ENCODE results near the gene NKX6-2.
"Not testable (repeated sequence)": the region's sequence is repeated elsewhere in the genome, so short reads cannot be mapped to it uniquely, and the experiment has no call there.

NKX6-2 gene

GRCh38 chr10:132752378-132752777, 33.6 kb downstream of the NKX6-2 start:
- DNase-seq: no peak

GRCh38 chr10:132750936-132751335, 35.0 kb downstream of the NKX6-2 start:
- DNase-seq: no peak

DNA sequence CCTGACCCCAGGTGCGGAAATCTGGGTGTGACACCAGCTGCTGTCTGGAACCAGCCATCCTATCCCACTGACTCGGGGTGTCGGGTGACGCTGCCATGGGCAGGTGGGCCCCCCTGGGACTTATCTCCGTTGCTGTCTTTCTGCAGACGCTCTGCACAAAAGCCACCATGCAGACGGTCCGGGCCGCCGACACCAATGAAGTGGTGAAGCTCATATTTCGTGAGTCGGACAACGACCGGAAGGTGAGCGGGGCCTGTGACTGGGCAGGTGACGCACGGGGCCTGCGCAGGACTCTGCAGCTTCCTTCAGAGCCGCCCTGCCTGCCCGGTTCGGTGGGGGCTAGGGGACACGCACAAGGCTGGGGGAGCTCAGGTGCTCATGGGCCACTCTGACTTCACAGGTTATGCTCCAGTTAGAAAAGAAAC, 36.6 kb downstream of the NKX6-2 start:
- DNase-seq: no peak

DNA sequence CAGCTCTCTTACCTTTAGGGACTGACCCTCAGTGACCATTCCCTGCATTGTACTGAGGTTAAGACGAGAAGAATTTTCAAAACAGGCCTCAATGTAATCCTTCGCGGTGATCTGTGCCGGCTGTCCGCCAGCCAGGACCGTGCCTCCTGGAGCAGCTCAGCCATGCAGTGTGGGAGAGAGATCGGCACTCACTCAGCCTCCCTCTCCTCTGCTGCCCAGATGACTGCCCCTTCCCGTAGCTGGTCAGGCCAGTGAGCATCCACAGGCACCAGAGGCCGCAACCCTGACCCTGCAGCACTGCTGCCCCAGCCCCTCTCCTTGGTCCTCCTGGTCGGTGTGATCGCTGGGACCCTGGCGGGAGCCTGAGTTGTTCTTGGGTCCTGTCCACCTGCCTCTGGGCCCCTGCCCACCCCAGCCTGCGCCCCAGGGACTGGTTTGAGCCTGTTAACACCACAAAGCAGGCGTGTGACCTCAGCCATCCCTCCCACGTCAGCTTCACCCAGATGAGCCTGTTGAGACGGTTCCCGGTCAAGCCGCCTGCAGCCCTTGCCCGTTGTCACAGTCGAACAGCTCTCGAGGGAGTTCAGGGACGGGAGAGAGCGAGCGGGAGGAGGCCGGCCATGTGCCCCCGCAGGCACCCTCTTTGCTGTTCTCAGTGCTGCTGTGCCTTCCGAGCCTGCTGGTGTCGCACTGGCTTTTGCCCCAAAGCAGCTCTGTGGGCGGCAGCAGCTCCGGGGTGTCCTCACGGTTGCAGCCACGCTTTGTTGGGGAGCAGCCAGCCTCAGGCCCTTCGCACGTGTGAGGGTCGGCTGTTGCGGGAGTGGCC, 37.2 kb downstream of the NKX6-2 start:
- DNase-seq: no peak

GRCh38 chr10:132748135-132748534, 37.8 kb downstream of the NKX6-2 start:
- no peak for DNase-seq

GRCh38 chr10:132746801-132747625, 38.9 kb downstream of the NKX6-2 start:
- DNase-seq: no peak

- DNase-seq: no peak
Observed at GRCh38 chr10:132746386-132746785, 39.6 kb downstream of the NKX6-2 start.

- no peak for DNase-seq
Observed at GRCh38 chr10:132745971-132746370, 40.0 kb downstream of the NKX6-2 start.

DNA sequence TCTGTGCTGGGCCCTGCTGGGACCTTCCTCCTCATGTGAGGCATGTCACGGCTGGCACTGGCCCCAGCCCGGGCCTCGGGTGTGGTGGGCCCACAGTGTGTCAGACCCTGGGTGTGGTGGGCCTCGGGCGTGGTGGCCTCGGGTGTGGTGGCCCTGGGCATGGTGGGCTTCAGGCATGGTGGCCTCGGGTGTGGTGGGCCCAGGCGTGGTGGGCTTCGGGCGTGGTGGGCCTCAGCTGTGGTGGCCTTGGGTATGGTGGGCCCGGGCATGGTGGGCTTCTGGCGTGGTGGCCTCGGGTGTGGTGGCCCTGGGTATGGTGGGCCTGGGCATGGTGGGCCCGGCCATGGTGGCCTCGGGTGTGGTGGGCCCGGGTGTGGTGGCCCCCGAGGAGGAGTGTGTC, 40.4 kb downstream of the NKX6-2 start:
- DNase-seq: no peak

GRCh38 chr10:132744839-132745238, 41.1 kb downstream of the NKX6-2 start:
- DNase-seq: no peak

- no peak for DNase-seq
Observed at GRCh38 chr10:132743925-132744490, 41.9 kb downstream of the NKX6-2 start.

- not testable (repeated sequence) for DNase-seq
Observed at GRCh38 chr10:132743196-132743924, 42.6 kb downstream of the NKX6-2 start.

GRCh38 chr10:132742837-132743194, 43.1 kb downstream of the NKX6-2 start:
- DNase-seq: no peak

DNA sequence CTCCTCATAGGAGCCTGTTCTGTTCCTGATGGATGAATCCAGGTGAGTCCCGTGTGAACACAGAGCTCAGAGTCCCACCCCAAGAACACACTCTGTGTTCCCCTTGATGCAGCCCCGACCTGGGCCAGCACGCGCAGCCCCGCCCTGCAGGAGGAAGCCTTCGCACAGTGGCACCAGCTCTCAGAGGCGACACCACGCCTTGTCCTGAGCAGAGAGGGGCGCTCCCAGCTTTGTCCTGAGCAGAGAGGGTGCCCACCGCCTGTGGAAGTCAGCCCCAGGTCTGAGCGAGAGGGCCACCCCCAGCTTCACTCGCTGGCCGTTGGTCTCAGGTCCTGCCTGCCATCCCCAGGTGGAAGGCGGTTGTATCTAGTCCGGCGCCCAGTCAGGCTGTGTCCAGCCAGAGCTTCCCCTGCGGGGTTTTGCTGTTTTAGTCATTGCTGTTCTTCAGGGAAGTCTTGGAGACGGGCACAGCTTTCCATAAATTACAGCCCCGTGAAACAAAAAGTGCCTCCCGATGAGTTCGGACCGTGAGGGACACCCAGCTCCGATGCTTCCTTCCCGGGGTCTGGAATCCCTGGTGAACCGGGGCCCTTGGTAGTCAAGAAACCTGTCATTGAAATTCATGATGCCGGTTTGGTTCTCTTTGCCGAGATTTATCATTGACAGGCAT, 43.6 kb downstream of the NKX6-2 start:
- DNase-seq: no peak

DNA sequence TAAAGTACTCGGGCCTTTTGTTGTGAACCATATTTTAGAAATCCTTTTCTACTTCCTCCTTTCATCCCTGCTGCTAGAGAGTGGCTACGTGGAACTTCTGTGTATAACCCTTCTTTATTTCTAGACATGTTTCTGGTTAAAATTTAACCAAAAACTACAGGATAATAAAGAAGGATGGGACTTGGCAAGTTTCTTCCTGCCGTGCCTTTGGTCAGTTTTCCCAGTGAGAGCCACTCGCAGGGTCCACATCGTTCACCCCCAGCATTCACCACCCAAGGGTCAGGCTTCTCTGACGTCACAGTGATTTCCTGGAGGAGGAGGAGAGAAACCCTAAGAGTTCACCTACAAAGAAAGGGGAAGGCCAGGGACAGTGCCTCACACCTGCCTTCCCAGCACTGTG, 45.4 kb downstream of the NKX6-2 start:
- no peak for DNase-seq

- no peak for DNase-seq
Observed at GRCh38 chr10:132739225-132739613, 46.7 kb downstream of the NKX6-2 start.

- no peak for DNase-seq
Observed at GRCh38 chr10:132738454-132739224, 47.3 kb downstream of the NKX6-2 start.

DNA sequence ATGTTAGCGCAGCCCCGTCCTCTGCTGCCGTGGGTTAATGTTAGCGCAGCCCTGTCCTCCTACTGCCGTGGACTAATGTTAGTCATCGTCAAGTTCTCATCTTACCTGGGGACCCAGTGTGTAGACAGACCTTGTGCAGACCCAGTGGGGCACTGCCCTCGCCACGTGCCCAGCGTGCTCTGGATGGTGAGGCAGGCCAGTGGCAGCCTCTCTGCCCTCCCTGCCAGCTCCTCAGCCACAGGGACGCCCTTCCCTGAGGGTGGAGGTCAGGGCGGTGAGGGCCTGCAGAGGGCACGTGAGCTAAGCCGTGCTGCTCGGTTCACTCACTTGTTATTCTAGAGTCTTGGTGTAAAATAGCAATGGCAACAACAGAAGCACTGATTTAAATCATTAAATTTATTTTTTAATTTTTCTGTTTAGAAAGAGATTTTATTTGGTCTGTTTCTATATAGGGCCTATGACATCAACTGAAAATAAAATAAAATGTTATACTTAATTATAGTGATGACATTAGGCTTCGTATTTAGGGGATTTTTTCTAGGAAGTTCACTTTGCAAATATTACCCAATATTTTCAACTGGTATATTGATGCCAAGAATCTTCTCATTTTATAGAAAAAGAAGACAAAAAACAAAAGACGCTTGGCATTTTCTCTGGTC, 48.4 kb downstream of the NKX6-2 start:
- no peak for DNase-seq

DNA sequence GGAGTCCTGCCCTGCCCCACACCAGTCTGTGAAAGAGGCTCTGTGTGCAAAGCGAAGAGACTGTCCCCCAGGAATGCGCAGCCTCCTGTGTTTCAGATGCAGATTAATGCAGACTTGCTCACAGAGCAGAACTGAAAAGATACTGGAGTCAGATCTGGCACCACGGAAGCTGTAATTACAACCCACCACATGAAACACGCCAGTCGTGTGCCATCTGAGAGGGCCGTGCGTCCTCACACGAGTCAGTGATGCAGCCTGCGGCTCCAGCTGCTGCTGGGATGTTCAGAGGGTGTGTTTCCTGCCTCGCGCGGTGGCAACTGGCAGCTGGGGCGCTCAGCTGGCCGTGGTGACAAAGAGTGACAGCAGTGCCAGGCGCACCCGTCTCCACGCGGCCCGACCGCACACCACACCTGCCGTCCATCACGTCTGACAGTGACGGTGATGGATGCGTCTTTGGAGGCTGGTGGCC, 50.0 kb downstream of the NKX6-2 start:
- DNase-seq: no peak

- no peak for DNase-seq
Observed at GRCh38 chr10:132735341-132735775, 50.6 kb downstream of the NKX6-2 start.

DNA sequence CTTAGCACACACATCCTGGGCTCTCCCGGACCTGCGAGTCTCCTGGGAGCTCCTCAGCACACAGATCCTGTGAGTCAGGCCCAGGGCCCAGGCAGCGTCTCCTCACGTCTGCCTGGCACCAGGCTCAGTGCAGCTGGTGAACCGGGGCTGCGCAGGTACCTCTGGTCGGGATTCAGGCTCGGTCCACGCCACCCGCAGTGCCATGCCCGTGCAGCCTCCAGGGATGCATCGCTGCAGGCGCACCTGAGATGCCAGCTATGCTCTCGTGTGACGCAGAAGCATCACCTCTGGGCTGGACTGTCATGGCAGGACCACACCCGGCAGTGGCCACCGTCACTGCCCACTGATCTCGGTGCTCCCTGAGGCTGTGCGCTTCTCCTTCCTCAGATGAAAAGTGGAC, 52.0 kb downstream of the NKX6-2 start:
- no peak for DNase-seq
